Activated CD8-positive, alpha-beta memory T cell treated with anti-CD3 and anti-CD28 coated beads for 48 hours (primary cell): ENCODE data around the gene NT5M.

Experiments
- DNase-seq, 3 experiments: peaks; one replicate each; pipeline ENCODE4 v3.0.0-alpha.2; 2020; ENCODE audit warnings: low read depth in 2 of 3, low spot score in 2 of 3

Gene NT5M

GRCh38 chr17:17353625-17354484, 50.7 kb downstream of the NT5M start:
- no peak for DNase-seq

- DNase-seq: peak; percentile 31 to 81 (median 57)
These were observed 51.6 kb downstream of the NT5M start for GRCh38 chr17:17354560-17355349.

GRCh38 chr17:17355426-17355825, 52.3 kb downstream of the NT5M start:
- DNase-seq: no peak

- peak; percentile 35 to 47 (median 40) for DNase-seq
These were observed 53.2 kb downstream of the NT5M start for GRCh38 chr17:17356149-17356930.

GRCh38 chr17:17356931-17357270, 53.7 kb downstream of the NT5M start:
- no peak for DNase-seq

GRCh38 chr17:17358060-17358751, 55.0 kb downstream of the NT5M start:
- DNase-seq: no peak

GRCh38 chr17:17358866-17359265, 55.7 kb downstream of the NT5M start:
- no peak for DNase-seq

- DNase-seq: no peak
These were observed 56.1 kb downstream of the NT5M start for GRCh38 chr17:17359271-17359670.

- DNase-seq: no peak
These were observed 57.0 kb downstream of the NT5M start for GRCh38 chr17:17360087-17360730.

GRCh38 chr17:17361543-17361866, 58.3 kb downstream of the NT5M start:
- DNase-seq: no peak

GRCh38 chr17:17361867-17362539, 58.8 kb downstream of the NT5M start:
- no peak for DNase-seq

- DNase-seq: no peak
These were observed 59.4 kb downstream of the NT5M start for GRCh38 chr17:17362540-17362930.

GRCh38 chr17:17363638-17364337, 60.6 kb downstream of the NT5M start:
- DNase-seq: no peak

GRCh38 chr17:17364338-17364667, 61.1 kb downstream of the NT5M start:
- DNase-seq: no peak

- DNase-seq: no peak
These were observed 62.4 kb downstream of the NT5M start for GRCh38 chr17:17365476-17366110.

- no peak for DNase-seq
These were observed 63.1 kb downstream of the NT5M start for GRCh38 chr17:17366235-17366634.

GRCh38 chr17:17366941-17367875, 64.0 kb downstream of the NT5M start:
- no peak for DNase-seq

GRCh38 chr17:17367931-17368330, 64.8 kb downstream of the NT5M start:
- DNase-seq: no peak
